ENCODE measurements around the gene CATSPERE.

The CATSPERE gene

GRCh38 chr1:244645890-244646289 is 184.8 kb downstream of the CATSPERE start:
- TF ChIP-seq FOXM1 (IDR thresholded peaks at IDR 0.05; ENCODE audit: borderline replicate concordance, low read depth) = no peak
- no peak for TF ChIP-seq CEBPB (IDR thresholded peaks at IDR 0.05)

DNA sequence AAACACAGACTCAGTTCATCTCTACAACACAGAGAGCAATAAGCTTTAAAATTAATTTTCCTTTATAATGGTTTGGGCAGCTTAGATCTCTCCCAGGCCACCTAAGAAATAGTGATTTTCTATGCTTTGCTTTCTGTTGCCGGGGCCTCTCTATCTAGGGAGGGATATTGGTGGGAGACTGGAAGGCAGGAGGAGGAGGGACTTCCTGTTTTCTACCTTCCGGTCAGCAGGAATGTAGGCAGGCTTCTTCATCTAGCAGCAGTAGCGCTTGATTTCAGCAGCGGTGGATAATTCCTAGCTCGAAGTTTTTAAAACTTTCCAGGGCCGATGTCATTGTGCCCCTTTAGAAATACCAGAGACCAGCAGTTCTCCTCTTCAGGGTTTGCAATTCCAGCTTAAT is 186.7 kb downstream of the CATSPERE start:
- TF ChIP-seq CREB1 (IDR thresholded peaks at IDR 0.05; ENCODE audit: low read depth) (no peak), TCF12 (IDR thresholded peaks at IDR 0.05; ENCODE audit: low read depth) (no peak), CEBPB (IDR thresholded peaks at IDR 0.05) (no peak), FOXM1 (IDR thresholded peaks at IDR 0.05; ENCODE audit: borderline replicate concordance, low read depth) (no peak)

GRCh38 chr1:244651956-244652622 is 191.0 kb downstream of the CATSPERE start:
- TF ChIP-seq EGR1 (IDR thresholded peaks at IDR 0.05) = no peak
- TF ChIP-seq RAD21 (IDR thresholded peaks at IDR 0.05; ENCODE audit: low read depth) = no peak
- TF ChIP-seq, protein P1, sequence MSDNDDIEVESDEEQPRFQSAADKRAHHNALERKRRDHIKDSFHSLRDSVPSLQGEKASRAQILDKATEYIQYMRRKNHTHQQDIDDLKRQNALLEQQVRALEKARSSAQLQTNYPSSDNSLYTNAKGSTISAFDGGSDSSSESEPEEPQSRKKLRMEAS (IDR thresholded peaks at IDR 0.05) = no peak
- no peak for TF ChIP-seq TAF1 (IDR thresholded peaks at IDR 0.05; ENCODE audit: low read depth)
- no peak for TF ChIP-seq FOXM1 (IDR thresholded peaks at IDR 0.05; ENCODE audit: borderline replicate concordance, low read depth)
- TF ChIP-seq ZBTB7A (IDR thresholded peaks at IDR 0.05; ENCODE audit: low read depth) = no peak
- no peak for TF ChIP-seq CEBPB (IDR thresholded peaks at IDR 0.05)
- TF ChIP-seq TCF12 (IDR thresholded peaks at IDR 0.05; ENCODE audit: low read depth) = no peak
- TF ChIP-seq NFIC (IDR thresholded peaks at IDR 0.05) = no peak
- TF ChIP-seq CREB1 (IDR thresholded peaks at IDR 0.05; ENCODE audit: low read depth) = no peak
- TF ChIP-seq YY1 (IDR thresholded peaks at IDR 0.05; ENCODE audit: low read depth) = no peak
- TF ChIP-seq TEAD4 (IDR thresholded peaks at IDR 0.05) = no peak
- no peak for TF ChIP-seq REST (IDR thresholded peaks at IDR 0.05; ENCODE audit: low read depth)

GRCh38 chr1:244652623-244653438 is 191.8 kb downstream of the CATSPERE start, which contains the start of gene DESI2:
TSS of gene DESI2 (plus strand) at chr1:244653126. CDS start at chr1:244653314, 188 bp downstream.
- TF ChIP-seq TAF1 (IDR thresholded peaks at IDR 0.05; ENCODE audit: low read depth) (peak; percentile 84), EP300 (IDR thresholded peaks at IDR 0.05; ENCODE audit: borderline replicate concordance) (no peak), NFIC (IDR thresholded peaks at IDR 0.05) (peak; percentile 41; the same call in 1 of the 2 replicates), YY1 (IDR thresholded peaks at IDR 0.05; ENCODE audit: low read depth) (peak; percentile 94), TCF12 (IDR thresholded peaks at IDR 0.05; ENCODE audit: low read depth) (no peak), ZBTB7A (IDR thresholded peaks at IDR 0.05; ENCODE audit: low read depth) (no peak), REST (IDR thresholded peaks at IDR 0.05; ENCODE audit: low read depth) (no peak), CREB1 (IDR thresholded peaks at IDR 0.05; ENCODE audit: low read depth) (peak; percentile 43; the same call in 1 of the 2 replicates), FOXM1 (IDR thresholded peaks at IDR 0.05; ENCODE audit: borderline replicate concordance, low read depth) (no peak), USF1 (IDR thresholded peaks at IDR 0.05) (peak; percentile 83), RAD21 (IDR thresholded peaks at IDR 0.05; ENCODE audit: low read depth) (no peak), TEAD4 (IDR thresholded peaks at IDR 0.05) (peak; percentile 36), CEBPB (IDR thresholded peaks at IDR 0.05) (no peak), EGR1 (IDR thresholded peaks at IDR 0.05) (peak; percentile 48; the same call in 1 of the 2 replicates)
- TF ChIP-seq, protein P1 (IDR thresholded peaks at IDR 0.05) = peak; percentile 75

GRCh38 chr1:244653439-244654107 is 192.5 kb downstream of the CATSPERE start:
- TF ChIP-seq ZBTB7A (IDR thresholded peaks at IDR 0.05; ENCODE audit: low read depth) (peak; percentile 85; the same call in 1 of the 2 replicates), TEAD4 (IDR thresholded peaks at IDR 0.05) (no peak), CREB1 (IDR thresholded peaks at IDR 0.05; ENCODE audit: low read depth) (no peak), NFIC (IDR thresholded peaks at IDR 0.05) (no peak), RAD21 (IDR thresholded peaks at IDR 0.05; ENCODE audit: low read depth) (no peak), USF1 (IDR thresholded peaks at IDR 0.05) (no peak)

Measured in Ishikawa (cell line).